GM18505 (cell line): ENCODE measurements around the gene PARM1.
A peak's percentile ranks its signal among the peaks of the same experiment; 100 is the strongest.

Source experiments
- ATAC-seq: cut with Tn5 transposase; IDR thresholded peaks from one replicate; pipeline ENCODE4 v1.9.1; 2021; ENCODE audit not compliant: unreplicated experiment
- POLR2A ChIP-seq: IDR thresholded peaks from 4 replicates; pipeline ENCODE4 v1.6.1; 2011; ENCODE audit warnings: borderline replicate concordance; ENCODE audit not compliant: insufficient read depth, insufficient read length; ENCODE audit errors: extremely low read depth

Gene PARM1

GRCh38 chr4:74932832-74933561 lies at the start of gene PARM1:
PARM1 (plus strand) TSS chr4:74933116; CDS start chr4:74933328, 212 bp downstream.
- peak; percentile 69 for TF ChIP-seq POLR2A

GRCh38 chr4:74884266-74884665 lies 48.6 kb upstream of the PARM1 start:
- ATAC-seq, result no peak
- no peak for TF ChIP-seq POLR2A

More at GRCh38 chr4:74932832-74933561, at the start of gene PARM1:
- ATAC-seq, result peak; percentile 75

GRCh38 chr4:74886484-74886883 lies 46.4 kb upstream of the PARM1 start:
- TF ChIP-seq POLR2A, result no peak
- ATAC-seq, result no peak

- ATAC-seq, result no peak
- no peak for TF ChIP-seq POLR2A
Measured at GRCh38 chr4:74890341-74890740, 42.6 kb upstream of the PARM1 start.

DNA sequence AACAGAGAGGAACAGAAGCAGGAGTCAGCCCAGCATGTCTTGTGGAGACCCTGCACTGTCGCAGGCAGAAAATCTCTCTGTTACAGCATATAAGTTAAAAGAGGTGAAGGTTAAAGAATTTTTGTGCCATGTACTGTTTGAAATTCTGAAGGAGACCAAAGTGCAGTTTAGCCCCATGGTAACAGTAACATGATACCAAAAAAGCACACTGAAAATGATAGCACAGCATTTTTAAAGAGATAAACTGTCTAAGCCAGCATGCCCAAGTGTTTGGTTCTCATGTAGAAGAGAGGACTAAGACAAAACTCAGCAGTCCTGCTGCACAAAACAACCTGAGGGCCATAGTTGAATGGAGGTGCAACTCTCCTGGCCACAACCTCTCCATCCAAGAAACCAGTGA lies 41.9 kb upstream of the PARM1 start:
- no peak for TF ChIP-seq POLR2A
- no peak for ATAC-seq

DNA sequence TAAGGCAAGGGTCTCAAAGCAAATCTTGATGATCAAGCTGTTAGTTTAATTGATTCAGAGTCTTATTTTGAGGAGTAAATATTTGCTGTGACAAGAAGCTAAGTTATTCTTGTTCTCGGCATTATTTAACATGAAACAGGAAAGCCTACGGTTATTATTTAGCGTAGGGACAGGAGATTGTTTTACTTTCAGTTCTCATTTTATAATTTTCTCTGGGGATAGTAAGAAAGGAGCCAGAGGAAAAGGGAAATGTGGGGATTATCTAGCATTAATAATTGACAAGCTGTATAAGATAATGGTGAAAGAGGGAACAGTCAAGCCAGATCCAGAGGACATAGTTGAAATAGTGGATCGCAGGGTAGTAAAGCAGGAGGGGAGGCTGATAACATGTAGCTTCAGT lies 39.7 kb upstream of the PARM1 start:
- ATAC-seq, result no peak
- no peak for TF ChIP-seq POLR2A

DNA sequence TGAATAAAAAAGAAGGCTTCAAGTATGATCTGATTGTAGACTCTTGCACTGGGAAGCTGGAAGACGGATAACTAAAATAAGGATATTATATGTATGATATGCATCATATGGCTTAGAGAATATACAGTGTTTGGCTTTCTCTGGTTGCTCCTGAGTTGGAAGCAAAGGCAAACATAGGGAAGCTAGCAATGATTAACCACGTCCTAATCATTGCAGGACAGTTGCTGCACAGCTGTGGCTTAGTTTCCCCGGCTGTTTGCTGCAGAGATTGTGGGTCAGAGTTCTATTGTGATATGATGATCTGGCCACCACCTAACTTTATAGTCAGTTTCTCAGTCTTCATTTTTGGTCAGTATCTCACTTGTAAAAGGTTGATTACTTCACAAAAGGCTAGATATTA lies 36.3 kb upstream of the PARM1 start:
- no peak for TF ChIP-seq POLR2A
- no peak for ATAC-seq

- ATAC-seq, result no peak
- no peak for TF ChIP-seq POLR2A
Measured at GRCh38 chr4:74897386-74897785, 35.5 kb upstream of the PARM1 start.

GRCh38 chr4:74900862-74901261 lies 32.1 kb upstream of the PARM1 start:
- ATAC-seq, result no peak
- TF ChIP-seq POLR2A, result no peak

GRCh38 chr4:74904509-74905065 lies 28.3 kb upstream of the PARM1 start:
- ATAC-seq, result no peak
- no peak for TF ChIP-seq POLR2A

GRCh38 chr4:74906771-74907170 lies 26.1 kb upstream of the PARM1 start:
- no peak for ATAC-seq
- no peak for TF ChIP-seq POLR2A

- TF ChIP-seq POLR2A, result no peak
- peak; percentile 66 for ATAC-seq
Measured at GRCh38 chr4:74919783-74920182, 13.1 kb upstream of the PARM1 start.

- no peak for ATAC-seq
- TF ChIP-seq POLR2A, result no peak
Measured at GRCh38 chr4:74920704-74921103, 12.2 kb upstream of the PARM1 start.

- TF ChIP-seq POLR2A, result no peak
- ATAC-seq, result no peak
Measured at GRCh38 chr4:74921490-74921889, 11.4 kb upstream of the PARM1 start.
